H1 (cell line): Measurements from ENCODE around the gene PRPH2. TPM values are rescaled to one million over a fixed set of nuclear protein-coding genes. Genes with fewer than 3 reads are reported as not detected.

Source experiments
- HDAC2 ChIP-seq, 2 experiments: fragments of 300-600 bp in 1 of 2; sonication (generic) in 1 of 2; IDR thresholded peaks; 2 replicates each; pipeline ENCODE4 v1.6.1; 2011 to 2012; ENCODE audit warnings: low read depth in 2 of 2, low read length in 2 of 2, mild to moderate bottlenecking in 2 of 2, moderate library complexity in 2 of 2, borderline replicate concordance in 1 of 2, inconsistent platforms in 1 of 2
- polyA plus RNA-seq, 7 experiments: library from polyadenylated mRNA; depleted of rRNA in 3 of 7; stranded (reverse) in 5 of 7; unstranded in 2 of 7; fragments of >200 nt in 5 of 7; fragments of 200-250 nt in 2 of 7; gene quantifications; 1 replicate in 5 of 7; 2 replicates in 1 of 7; 4 replicates in 1 of 7; pipeline versions ENCODE4 v1.2.1 to v1.2.3, GENCODE V29; 2011 to 2013; ENCODE audit warnings: missing spikeins in 2 of 7, mixed read lengths in 2 of 7
- total RNA-seq: library from RNA; stranded (reverse); fragmentation: NEBNext Ultra II Directional; extraction: Animal tissue kit (Norgen Biotek cat#: 25700); gene quantifications from 2 replicates; pipeline ENCODE4 v1.2.1, GENCODE V29; 2021

The PRPH2 gene
- total and polyA plus RNA-seq, 2 of the 8 experiments (the other 6 are each of a cell fraction or from before 2014, with no cell fraction given) = 0.23 to 0.65 TPM

GRCh38 chr6:42771741-42772100 is 49.3 kb upstream of the PRPH2 start (continued):
- TF ChIP-seq HDAC2 (IDR thresholded peaks at IDR 0.05; ENCODE audit: borderline replicate concordance in 1 of 2, low read depth in 2 of 2, low read length in 2 of 2) = no peak
